ENCODE measurements around the gene PHLDB3.
"Not testable (repeated sequence)": the region's sequence is repeated elsewhere in the genome, so short reads cannot be mapped to it uniquely, and the experiment has no call there.

The PHLDB3 gene

GRCh38 chr19:43504426-43505185, at the start of gene PHLDB3:
PHLDB3 (minus strand) TSS chr19:43504746; CDS start chr19:43504118, 628 bp downstream.
- no peak for DNase-seq

DNA sequence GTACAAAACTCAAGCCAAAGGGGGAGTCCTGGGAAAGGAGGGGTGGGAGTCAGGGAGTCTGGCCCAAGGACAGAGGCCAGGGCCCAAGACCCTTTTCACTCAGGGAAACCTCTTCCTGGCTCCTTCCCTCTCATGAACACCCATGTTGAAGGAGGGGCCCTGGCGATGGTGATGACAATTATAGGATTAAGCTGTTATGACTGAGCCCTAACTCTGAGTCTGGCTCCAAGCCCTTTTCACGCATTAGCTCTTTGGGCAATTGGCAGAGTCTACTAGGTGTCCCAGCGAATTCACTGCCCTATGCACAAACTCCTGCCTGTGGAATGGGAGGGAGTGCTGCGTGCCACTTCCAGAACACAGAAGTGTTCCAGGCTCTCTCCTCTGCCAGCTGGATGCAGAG, 49.1 kb upstream of the PHLDB3 start:
- no peak for DNase-seq

- DNase-seq: peak; percentile 38
These were observed 48.1 kb upstream of the PHLDB3 start for GRCh38 chr19:43552616-43553015.

GRCh38 chr19:43552198-43552450, 47.6 kb upstream of the PHLDB3 start:
- DNase-seq: no peak

DNA sequence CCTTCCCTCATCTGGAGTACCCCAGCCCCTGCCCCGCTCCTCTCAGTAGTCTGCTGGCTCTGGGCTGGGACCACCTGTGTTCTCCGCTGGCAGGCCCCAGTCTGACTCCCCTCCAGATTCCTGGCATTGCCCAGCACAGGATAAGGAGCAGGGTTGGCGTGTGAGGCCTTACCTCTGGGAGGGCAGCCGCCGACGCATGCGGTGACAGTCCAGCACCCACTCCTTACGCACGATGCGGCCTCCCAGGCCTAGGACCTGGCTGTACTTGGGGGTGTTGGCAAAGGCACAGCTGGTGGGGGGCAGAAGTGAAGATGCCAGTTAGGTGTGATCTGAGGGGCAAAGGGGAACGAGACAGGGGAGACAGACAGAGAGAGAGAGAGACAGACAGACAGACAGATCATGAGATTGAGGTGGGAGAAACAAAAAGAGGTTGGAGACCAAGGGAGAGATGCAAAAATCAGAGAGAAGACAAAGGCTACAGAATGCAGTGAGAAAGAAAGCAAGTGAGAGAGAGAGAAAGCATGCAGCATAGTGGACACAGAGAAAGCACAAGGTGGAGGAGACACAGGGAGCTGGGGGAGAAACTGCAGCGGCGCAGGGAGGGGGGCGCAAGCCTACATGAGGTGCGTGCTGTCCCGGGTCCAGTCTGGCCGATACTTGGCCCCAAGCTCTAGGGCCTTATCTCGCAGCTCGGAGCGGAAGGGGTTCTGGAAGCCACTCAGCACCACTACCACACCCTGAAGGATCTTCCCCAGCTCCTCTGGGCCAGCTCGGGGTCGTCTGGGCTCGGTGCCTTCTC, 47.1 kb upstream of the PHLDB3 start:
- no peak for DNase-seq

GRCh38 chr19:43548706-43549105, 44.2 kb upstream of the PHLDB3 start:
- no peak for DNase-seq

- not testable (repeated sequence) for DNase-seq
These were observed 43.4 kb upstream of the PHLDB3 start for GRCh38 chr19:43547926-43548325.

DNA sequence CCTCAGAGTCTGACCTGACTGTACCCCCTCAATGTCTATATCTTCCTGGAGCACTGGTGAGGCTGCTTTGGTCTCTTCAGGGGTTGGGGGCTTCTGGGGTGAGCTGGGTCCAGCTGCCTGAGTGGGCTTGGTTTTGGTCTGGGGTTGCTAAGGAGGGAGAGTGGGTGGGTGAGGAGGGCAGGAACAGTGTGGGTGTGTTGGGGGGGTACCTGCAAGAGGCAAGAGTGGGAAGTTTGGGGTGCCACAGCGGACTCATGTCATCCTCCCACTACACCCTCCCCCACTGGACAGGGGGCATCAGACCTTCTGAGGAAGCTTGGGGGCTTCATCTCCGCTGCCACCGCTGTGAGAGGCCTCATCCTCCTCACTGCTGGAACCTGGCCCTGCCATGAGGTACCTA, 42.0 kb upstream of the PHLDB3 start:
- no peak for DNase-seq

GRCh38 chr19:43545981-43546380, 41.4 kb upstream of the PHLDB3 start:
- DNase-seq: no peak

DNA sequence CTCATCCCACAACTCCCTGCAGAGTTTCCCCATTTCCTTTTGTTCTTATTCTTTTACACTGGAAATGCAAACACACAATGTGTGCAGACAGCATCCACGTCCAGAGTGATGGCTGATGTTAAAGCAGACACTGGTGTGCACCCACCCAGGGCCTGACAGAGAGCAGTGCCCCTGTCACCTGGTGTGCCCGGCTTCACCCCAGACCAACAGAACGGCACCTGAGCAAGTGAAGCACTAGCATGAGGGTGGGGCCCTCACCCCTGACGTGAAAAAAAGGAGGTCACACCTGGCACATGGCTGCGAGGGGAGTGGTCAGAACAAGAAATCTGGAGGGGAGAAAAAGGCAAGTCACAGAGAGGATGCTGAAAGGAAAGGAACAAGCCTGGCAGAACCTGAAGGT, 40.7 kb upstream of the PHLDB3 start:
- DNase-seq: no peak

DNA sequence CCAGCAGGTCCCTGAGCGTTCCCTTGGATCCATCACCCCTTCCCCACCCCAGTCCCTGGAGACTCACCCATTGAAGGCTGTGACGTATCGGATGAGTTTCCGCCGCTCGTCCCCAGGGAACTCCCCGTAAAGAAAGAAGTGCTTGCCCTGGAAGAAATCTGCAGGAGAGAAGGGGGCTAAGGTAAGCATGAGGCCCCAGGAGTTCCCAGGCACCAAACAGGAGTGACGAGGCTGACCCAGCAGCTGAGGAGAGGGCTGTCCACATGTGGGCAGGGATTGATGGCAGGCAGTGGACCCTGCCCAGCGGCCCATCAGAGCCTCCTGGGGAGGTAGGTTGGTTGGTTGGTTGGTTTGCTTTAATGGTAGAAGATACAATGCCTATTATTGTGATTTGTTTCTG, 39.5 kb upstream of the PHLDB3 start:
- DNase-seq: no peak

DNA sequence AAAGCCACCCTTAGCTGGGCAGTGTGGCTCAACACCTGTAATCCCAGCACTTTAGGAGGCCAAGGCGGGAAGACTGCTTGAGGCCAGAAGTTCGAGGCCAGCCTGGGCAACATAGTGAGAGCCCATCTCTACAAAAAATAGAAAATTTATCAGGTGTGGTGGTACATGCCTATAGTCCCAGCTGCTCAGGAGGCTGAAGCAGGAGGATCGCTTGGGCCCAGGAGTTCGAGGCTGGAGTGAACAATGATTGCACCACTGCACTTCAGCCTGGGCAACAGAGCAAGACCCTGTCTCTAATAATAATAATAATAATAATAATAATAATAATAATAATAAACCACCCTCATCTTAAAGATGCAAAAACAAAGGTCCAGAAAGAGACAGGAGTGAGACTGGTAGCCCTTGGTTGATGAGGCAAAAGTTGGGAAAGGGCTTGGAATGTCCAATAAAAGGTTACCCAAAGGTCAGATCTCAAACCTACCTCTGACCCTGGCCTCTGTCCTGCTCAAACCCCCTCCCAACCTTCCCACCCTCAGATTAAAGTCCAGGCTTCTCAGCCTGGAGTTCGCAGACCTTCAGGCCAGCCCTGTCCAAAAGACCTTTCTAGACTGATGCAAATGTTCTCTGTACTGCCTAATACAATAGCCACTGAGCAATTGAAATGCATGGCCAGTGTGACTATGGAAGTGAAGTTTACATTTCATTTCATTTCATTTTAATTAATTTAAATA, 37.5 kb upstream of the PHLDB3 start:
- no peak for DNase-seq

DNA sequence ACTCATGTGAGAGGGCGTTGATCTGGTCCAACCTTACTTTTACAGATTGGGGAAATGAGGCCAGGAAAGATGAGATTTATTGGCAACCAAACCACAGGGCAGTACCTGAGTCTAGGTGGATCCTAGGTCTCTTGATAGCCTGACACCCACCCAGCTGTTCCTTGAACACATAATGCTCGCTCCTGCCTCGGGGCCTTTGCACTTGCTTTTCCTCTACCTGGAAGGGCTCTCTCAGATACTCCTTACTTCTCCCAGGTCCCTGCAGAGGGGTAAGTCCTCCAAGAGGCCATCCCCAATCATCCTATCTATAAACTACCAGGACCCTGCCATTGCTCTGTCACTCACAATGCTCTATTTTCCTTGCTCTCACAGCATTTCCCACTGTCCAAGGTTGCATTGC, 35.8 kb upstream of the PHLDB3 start:
- DNase-seq: no peak

DNA sequence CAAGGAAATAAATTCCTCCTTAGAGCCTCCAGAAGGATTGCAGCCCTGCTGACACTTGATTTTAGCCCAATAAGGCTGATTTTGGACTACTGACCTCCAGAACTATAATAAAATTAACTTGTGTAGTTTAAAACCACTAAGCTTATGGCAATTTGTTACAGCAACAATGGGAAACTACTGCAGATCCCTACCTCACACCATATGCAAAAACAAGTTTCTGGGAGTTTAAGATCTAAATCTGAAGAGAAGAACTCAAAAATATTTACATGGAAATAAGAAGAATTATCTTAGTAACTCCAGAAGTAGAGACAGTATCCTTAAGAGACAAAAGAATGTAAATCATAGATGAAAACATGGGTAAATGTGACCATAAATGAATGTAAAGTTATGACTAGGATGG, 34.4 kb upstream of the PHLDB3 start:
- no peak for DNase-seq

DNA sequence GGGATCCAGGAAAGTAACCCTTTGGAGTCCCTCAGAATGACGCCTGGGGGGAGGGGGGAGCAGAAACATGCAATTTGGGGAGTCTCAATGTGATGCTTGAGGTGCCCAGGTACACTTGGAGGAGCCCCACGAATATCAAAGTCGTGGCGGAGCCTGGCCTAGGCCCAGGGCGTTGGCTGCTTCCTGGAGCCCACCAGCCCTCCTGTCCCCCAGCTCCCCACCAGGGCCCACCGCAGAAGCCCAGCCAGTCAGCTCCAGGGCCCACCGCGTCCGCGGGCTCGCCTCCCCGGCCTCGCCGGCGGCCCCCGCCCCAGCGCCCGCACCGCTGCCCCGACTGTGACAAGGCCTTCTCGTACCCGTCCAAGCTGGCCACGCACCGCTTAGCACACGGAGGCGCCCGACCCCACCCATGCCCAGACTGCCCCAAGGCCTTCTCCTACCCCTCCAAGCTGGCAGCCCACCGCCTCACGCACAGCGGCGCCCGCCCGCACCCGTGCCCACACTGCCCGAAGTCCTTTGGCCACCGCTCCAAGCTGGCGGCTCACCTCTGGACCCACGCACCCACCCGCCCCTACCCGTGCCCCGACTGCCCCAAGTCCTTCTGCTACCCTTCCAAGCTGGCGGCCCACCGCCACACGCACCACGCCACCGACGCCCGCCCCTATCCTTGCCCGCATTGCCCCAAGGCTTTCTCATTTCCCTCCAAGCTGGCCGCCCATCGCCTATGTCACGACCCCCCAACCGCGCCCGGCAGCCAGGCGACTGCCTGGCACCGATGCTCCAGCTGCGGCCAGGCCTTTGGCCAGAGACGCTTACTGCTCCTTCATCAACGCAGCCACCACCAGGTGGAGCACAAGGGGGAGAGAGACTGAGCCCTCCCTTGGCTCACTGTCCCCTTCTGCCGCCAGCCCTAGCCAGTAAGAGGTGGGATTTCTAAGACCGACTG, 30.5 kb upstream of the PHLDB3 start:
- peak; percentile 87 for DNase-seq

GRCh38 chr19:43534305-43534815, 29.8 kb upstream of the PHLDB3 start:
- DNase-seq: no peak

GRCh38 chr19:43533546-43534304, 29.2 kb upstream of the PHLDB3 start:
- peak; percentile 99 for DNase-seq

- peak; percentile 98 for DNase-seq
These were observed 28.5 kb upstream of the PHLDB3 start, which contains the start of gene ZNF575 for GRCh38 chr19:43532962-43533545. ZNF575 (plus strand) TSS chr19:43533188; CDS start chr19:43534423, 1,235 bp downstream.

GRCh38 chr19:43532571-43532961, 28.0 kb upstream of the PHLDB3 start:
- DNase-seq: no peak

DNA sequence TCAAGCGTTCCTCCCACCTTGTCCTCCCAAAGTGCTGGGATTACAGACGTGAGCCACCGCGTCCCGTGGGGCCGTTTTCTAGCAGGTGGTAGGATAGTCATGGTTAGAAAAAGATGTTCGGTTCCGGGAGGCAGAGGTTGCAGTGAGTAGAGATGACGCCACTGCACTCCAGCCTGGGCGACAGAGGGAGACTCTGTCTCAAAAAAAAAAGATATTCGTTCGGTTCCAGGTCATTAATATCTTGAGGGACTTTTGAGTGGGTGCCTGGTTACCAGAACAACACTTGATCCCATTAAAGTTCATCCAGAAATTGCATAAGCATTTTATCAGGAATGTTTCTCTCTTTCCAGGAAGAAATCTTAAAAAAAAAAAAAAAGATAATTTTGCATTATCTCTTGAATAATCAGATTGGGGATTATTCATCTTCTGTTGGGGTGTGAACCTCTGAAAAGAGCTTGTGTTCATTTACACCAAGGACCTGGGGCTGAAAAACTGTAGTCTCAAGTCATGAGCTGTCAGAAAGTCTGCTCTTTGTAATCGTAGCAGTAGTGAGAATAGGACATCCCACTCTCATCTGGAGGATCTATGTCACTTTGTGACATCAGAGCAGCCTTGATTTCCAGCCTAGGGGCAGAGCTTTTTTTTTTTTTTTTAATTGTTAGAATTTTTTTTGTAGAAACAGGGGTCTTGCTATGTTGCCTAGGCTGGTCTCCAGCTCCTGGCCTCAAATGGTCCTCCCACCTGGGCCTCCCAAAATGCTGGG, 23.5 kb upstream of the PHLDB3 start:
- DNase-seq: peak; percentile 13

Data from eye (tissue), 1 donor.